ENCODE results near the gene LMTK2.
A peak's percentile ranks its signal among the peaks of the same experiment; 100 is the strongest.
"Not testable (repeated sequence)": the region's sequence is repeated elsewhere in the genome, so short reads cannot be mapped to it uniquely, and the experiment has no call there.

LMTK2 gene

GRCh38 chr7:98105942-98106544 is 619 bp upstream of the LMTK2 start:
- no peak for DNase-seq (ENCODE audit: low read depth in 2 of 2)

- no peak for DNase-seq (ENCODE audit: low read depth in 2 of 2)
These were observed 655 bp downstream of the LMTK2 start for GRCh38 chr7:98107313-98107721.

- DNase-seq (ENCODE audit: low read depth in 2 of 2), result no peak
These were observed 3.8 kb downstream of the LMTK2 start for GRCh38 chr7:98110249-98111022.

GRCh38 chr7:98112077-98112476 is 5.4 kb downstream of the LMTK2 start:
- DNase-seq (ENCODE audit: low read depth in 2 of 2), result no peak

- DNase-seq (ENCODE audit: low read depth in 2 of 2), result no peak
These were observed 9.3 kb downstream of the LMTK2 start for GRCh38 chr7:98115746-98116525.

GRCh38 chr7:98116656-98117461 is 10.2 kb downstream of the LMTK2 start:
- DNase-seq (ENCODE audit: low read depth in 2 of 2), result no peak

- DNase-seq (ENCODE audit: low read depth in 2 of 2), result peak; percentile 28 to 30
These were observed 12.7 kb downstream of the LMTK2 start for GRCh38 chr7:98119256-98119918.

GRCh38 chr7:98120559-98120958 is 13.9 kb downstream of the LMTK2 start:
- DNase-seq (ENCODE audit: low read depth in 2 of 2), result no peak

- not testable (repeated sequence) for DNase-seq (ENCODE audit: low read depth in 2 of 2)
These were observed 14.7 kb downstream of the LMTK2 start for GRCh38 chr7:98121388-98121787.

GRCh38 chr7:98123365-98123696 is 16.7 kb downstream of the LMTK2 start:
- DNase-seq (ENCODE audit: low read depth in 2 of 2), result no peak

GRCh38 chr7:98125759-98126158 is 19.1 kb downstream of the LMTK2 start:
- no peak for DNase-seq (ENCODE audit: low read depth in 2 of 2)

GRCh38 chr7:98126311-98127142 is 19.9 kb downstream of the LMTK2 start:
- DNase-seq (ENCODE audit: low read depth in 2 of 2), result no peak

- DNase-seq (ENCODE audit: low read depth in 2 of 2), result no peak
These were observed 21.7 kb downstream of the LMTK2 start for GRCh38 chr7:98128346-98128745.

GRCh38 chr7:98130959-98131358 is 24.3 kb downstream of the LMTK2 start:
- no peak for DNase-seq (ENCODE audit: low read depth in 2 of 2)

GRCh38 chr7:98133181-98133580 is 26.5 kb downstream of the LMTK2 start:
- DNase-seq (ENCODE audit: low read depth in 2 of 2), result no peak

- DNase-seq (ENCODE audit: low read depth in 2 of 2), result no peak
These were observed 27.1 kb downstream of the LMTK2 start for GRCh38 chr7:98133621-98134303.

- no peak for DNase-seq (ENCODE audit: low read depth in 2 of 2)
These were observed 28.0 kb downstream of the LMTK2 start for GRCh38 chr7:98134420-98135228.

GRCh38 chr7:98135984-98136383 is 29.3 kb downstream of the LMTK2 start:
- no peak for DNase-seq (ENCODE audit: low read depth in 2 of 2)

- DNase-seq (ENCODE audit: low read depth in 2 of 2), result no peak
These were observed 29.8 kb downstream of the LMTK2 start for GRCh38 chr7:98136423-98136822.
